NCI-H146 (cell line): ENCODE results near the gene HOXD3.

Experiments used
- DNase-seq: peaks from one replicate; lab custom pipeline; 2025; lab: John Stamatoyannopoulos, UW

HOXD3 gene

DNA sequence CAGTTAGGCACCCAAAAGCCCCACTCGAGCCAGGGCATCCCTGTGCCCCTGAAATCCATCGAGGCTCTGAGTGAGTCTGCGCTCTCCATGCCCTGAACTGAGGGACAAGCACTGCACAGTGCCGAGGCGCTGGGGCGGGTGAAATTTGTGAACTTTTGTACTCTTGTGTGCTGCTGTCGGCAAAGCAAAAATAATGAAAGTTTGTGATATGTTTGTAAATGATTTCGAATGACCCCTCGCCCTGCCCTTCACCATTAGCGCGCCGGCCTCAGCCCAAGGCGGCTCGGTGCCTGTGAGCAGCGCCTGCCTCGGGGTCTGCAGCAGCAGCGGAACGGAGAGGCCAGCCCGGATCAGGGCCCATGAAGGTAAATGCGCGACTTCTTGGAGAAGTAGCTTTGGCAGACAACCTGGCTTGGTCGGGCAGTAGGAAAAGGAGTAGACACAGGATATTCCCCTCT, 7.6 kb upstream of the HOXD3 start:
- DNase-seq, result no peak

DNA sequence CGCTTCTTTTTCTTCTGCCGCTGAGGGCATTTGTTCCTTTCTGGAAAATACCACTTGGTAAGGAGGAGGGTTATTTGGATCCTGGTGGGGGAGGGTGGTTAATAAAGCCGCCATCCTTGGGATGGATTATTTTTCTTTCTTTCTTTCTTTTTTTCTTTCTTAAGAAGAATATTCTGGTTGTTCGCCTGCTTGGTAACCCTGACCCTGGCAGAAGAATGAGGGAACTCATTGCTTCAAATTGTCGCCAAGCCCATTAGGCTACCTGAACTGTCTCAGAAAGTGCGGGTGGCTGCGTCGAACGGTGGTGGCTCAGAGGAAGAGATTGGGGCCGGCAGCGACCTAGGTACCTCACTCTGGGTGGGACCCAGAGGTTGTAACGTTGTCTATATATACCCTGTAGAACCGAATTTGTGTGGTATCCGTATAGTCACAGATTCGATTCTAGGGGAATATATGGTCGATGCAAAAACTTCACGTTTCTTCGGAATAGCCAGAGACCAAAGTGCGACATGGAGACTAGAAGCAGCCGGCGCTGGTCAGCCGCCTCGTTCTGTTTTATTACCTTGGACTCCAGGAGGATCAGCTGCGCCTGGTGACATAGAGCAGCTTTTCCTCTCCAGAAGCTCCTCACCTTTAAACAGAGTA, 7.0 kb upstream of the HOXD3 start:
- no peak for DNase-seq

DNA sequence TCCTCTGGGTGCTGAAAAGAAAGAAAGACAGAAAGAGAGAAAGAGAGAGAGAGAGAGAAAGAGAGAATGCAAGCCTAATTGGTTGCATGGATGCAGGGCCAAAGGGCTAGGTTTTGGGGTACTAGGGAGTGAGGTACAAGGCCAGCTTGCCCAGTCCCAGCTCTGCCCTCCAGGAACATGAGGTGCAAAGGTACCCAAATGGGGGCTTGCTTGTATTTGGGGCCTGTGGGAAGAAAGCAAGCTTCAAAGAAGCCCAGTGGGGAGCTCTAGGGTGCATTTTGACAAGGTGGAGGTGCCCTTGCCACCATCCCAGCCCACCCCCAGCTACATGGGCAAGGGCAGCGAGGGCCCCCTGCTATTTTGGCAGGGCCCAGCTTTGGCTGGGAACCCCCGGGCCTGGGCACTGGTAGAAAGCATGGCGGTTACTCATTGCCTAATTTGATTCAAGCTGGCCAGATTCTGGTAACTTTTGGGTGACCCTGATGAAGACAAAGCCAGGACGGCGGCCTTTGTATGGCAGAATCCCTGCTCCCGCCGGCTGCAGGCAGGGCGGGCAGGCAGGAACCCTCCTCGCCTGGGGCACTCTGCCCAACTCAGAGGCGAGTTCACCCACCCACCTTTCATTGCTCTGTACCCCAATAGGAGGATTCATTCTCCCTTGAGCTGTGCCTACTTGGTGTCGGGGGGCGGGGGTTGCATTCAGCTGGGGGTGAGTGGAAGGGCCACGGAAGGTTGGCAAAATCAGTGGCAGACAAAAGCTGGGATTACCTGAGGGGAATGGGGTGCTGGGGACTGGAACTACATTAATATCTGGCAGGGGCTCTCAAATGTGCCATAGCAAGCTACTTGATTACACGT, 6.3 kb upstream of the HOXD3 start:
- no peak for DNase-seq

- no peak for DNase-seq
Observed at GRCh38 chr2:176151442-176152287, 5.4 kb upstream of the HOXD3 start, which contains the start of gene HOXD4. TSS of gene HOXD4 (plus strand) at chr2:176151550. CDS start at chr2:176151634, 84 bp downstream.

DNA sequence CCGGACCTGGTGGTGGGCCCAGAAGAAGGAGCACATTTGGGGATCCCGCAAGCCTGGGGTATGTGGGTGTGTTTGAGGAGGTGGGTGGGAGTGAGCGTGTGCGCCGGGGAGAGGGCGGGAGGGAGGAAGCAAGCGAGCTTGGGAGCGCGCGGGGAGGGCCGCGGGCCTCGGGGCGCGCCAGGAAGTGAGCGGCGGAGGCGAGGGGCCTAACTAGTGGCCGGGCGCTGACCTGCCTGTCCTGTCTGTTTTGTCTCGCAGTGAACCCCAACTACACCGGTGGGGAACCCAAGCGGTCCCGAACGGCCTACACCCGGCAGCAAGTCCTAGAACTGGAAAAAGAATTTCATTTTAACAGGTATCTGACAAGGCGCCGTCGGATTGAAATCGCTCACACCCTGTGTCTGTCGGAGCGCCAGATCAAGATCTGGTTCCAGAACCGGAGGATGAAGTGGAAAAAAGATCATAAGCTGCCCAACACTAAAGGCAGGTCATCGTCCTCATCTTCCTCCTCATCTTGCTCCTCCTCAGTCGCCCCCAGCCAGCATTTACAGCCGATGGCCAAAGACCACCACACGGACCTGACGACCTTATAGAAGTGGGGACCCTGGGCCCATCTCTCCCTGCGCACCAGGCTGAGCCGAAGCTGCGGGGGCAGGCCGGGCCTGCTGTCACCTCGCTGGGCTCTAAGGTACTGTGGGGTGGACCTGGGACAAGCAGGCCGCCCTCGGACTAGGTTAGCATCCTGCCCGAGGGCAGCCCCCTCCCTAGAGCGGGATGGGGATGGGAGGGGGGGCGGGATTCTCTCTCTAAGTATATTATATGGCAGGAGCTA, 4.5 kb upstream of the HOXD3 start:
- no peak for DNase-seq

DNA sequence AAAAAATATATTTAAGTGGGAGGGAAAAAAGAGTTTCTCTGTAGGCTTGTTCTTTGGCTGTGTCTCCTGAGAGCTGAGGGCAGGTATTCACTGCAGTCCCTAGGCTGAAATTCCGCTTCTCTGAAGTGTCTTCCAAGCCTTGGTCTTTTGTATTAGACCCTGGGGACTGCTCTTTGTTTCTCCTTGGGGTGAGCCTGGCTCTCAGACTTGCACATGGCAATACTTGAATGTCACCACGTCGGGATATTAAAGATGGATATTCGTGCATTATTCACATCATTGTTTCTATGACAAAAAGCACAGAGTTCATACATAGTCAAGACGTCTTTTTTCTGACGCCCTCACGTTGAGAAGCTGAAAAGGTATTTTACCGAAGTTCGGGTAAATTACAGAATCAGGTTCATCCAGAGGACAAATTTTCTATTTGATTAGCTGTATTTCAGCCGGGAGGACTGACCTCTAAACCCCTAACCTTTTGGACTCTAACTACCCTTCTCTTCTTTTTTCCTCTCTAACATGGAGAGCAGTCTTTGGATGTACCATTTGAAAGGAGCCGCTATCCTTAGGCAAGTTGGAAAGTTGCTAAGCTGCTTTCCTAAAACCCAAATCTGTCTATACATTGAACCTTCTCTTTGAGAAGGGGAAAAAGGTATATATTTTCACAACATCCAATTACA, 2.4 kb upstream of the HOXD3 start:
- DNase-seq, result no peak

- DNase-seq, result no peak
Observed at GRCh38 chr2:176155356-176156044, 1.6 kb upstream of the HOXD3 start.

- no peak for DNase-seq
Observed at GRCh38 chr2:176156301-176156806, 753 bp upstream of the HOXD3 start.

DNA sequence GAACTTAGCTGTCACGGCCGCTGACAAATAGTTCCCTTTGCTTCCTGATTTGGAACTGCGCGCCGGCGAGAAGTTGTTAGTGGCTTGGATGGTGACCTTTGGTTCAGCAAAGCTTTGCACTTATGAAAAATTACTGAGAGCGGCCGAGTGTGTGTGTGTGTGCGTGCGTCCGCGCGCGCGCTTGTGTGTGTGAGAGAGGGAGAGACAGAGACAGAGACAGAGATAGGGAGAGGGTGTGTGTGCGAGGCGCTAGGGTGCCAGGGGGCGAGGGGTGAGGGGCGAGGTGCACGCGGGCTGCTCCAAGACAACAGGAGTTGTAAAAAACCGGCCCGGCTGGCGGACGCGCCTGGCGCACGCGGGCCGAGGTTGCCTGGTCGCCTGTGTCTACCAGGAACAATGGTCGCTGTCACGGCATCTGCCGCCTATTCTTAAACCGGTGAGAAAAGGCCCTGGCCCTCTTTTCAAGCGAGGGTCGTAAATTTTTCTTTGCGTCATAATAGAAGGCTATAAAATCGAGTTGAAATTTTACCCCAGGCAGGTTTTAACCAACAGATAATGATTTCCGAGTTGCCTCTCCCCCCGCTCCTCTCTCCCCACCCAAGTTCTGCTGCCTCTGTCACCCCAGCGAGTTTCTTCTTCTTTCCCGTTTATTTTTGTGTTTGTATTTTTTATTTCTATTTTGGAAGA, 535 bp downstream of the HOXD3 start:
- DNase-seq, result peak; percentile 66

DNA sequence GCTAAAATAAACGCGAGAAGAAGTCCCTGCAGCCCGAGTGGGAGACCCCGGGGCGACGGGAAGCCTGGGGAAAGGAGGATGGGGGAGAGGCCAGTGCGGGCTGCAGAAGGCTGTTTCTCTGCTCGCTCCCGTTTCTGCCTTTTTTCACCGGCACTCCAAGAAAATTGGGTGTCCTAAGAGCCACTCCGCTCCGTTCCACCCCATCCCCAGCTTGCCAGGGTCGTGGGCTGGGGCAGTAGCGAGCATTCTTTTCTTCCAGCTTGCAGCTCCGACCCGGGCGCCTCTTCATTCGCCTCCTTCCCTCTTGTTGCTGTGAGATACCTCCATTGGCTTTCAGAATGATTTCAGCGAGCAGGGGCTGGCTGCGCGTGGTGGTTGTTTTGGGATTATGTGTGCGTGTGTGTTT, 1.1 kb downstream of the HOXD3 start:
- peak; percentile 55 for DNase-seq

- DNase-seq, result no peak
Observed at GRCh38 chr2:176158855-176159662, 2.0 kb downstream of the HOXD3 start.

DNA sequence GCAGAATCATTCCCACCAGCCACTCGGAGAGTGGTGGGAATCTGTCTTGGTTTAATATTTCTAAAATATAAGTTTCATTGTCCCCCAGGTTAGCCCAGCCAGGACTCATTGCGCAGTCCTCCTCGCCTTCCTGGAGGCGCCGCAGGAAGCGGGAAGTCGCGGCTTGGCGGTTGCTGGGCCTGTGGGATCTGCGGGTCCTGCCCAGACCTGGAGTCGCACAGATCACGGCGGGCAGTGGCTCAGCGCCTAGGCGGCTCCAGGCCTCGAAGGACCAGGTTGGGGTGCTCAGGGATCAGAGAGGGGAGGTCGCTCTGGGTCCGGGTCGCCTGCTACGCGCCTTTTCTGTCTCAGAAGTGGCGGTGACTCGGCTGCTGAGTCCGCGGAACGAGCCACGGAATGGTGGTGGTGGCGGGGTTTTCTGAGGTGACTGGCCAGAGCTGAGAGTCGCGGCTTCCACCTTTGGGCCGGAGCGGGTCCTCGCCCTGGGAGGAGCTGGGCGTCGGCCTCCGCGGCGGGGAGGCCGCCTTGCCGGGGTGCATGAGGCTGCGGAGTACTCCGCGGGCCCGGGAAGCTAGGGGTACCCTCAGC, 2.6 kb downstream of the HOXD3 start:
- DNase-seq, result no peak

- no peak for DNase-seq
Observed at GRCh38 chr2:176160251-176160985, 3.3 kb downstream of the HOXD3 start.

DNA sequence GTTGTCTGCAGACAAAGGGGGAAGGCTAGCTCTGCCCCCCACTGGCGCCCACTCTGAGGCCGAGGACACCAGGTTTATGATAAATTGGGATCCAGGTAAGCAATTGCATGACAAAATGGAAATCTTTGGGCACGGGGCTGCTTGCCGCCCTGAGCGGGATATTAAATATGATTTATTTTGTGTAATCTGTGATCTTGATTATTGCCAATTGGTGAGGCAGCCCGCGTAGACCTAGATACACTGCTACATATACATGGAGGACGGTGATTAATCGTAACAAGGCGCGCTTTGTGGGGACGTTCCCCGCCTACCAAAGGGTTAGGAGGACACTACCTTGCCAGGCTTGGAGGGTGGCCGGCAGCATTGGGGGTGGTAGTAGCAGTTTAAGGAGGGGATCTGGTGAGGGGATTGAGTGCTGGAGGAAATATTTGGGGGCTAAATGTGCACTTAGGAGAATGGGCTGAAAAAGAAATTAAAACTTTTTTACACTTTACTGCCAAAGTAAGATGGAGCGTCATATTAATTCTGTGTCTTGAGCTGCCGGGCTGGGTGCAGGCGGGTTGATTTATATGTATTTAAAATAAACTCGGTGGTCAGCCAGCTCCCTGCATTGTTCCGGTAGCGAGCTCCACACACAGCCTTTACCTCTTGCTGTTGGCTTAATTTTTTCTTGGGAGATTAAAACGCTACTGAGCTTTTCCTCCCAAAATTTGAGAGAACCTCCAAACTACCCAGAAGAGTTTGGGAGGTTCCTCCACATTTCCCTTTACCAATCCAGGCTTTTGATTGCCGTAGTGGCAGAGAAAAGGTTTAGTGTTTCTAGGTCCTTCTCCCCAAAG, 4.1 kb downstream of the HOXD3 start:
- no peak for DNase-seq

GRCh38 chr2:176161825-176162626, 4.9 kb downstream of the HOXD3 start:
- no peak for DNase-seq
